ENCODE data around the gene HHATL. TPM values are rescaled to one million over a fixed set of nuclear protein-coding genes. Genes with fewer than 3 reads are reported as not detected.

Gene HHATL
- total and polyA plus RNA-seq, 4 donors, result 1.4 to 1.5 TPM; not detected in 2

DNA sequence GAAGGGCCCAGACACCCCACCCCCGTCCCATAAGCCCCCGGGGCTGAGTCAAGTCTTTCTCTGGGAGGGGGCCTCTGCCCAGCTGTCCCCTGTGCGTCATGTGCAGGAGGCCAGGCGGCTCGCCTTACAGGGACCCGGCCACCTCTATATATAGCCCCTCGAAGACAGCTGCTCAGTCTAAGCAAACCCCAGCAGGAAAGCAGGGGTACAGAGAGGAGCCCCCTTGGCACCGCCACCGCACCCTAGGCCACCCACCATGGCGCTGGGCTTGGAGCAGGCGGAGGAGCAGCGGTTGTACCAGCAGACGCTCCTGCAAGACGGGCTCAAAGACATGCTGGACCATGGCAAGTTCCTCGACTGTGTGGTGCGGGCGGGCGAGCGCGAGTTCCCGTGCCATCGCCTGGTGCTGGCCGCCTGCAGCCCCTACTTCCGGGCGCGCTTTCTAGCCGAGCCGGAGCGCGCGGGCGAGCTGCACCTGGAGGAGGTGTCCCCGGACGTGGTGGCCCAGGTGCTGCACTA is 17.2 kb downstream of the HHATL start, which contains the start of gene KLHL40:
Gene KLHL40, plus strand, starts transcription at position 175 of the 519 bp plus-strand sequence. Its CDS starts 82 bp downstream, at position 257.
- Histone ChIP-seq H3K27ac (ENCODE audit: low read depth in 1 of 2, low read length in 2 of 2) (peak within 1 kb of the TSS in 1 of 2 donors; percentile 44), H3K27me3 (ENCODE audit: control insufficient read depth in 1 of 2, insufficient read depth in 2 of 2, low read length in 1 of 2) (no peaks in the 10 kb centered on the region), H3K4me1 (ENCODE audit: control insufficient read depth in 1 of 2, insufficient read depth in 2 of 2, low read length in 2 of 2) (peaks cover 0 to 3% of the 10 kb centered on the region in 2 donors), H3K9me3 (ENCODE audit: control insufficient read depth, low read length) (no peaks in the 10 kb centered on the region), H3K4me3 (ENCODE audit: low read length in 2 of 2) (no peak within 1 kb of the TSS), H3K36me3 (ENCODE audit: control insufficient read depth in 1 of 2, insufficient read depth in 2 of 2, low read length in 1 of 2) (no peaks in the 10 kb centered on the region)
- DNase-seq, result peak; percentile 38 to 68
- intact Hi-C loops (cut with DNase I), result loop anchor here in 1 of 2 donors (10.0 kb wide), 1 partner anchor 59 kb away; no protein-coding TSS in a partner anchor
- ATAC-seq (ENCODE audit: low FRiP score), result peak; percentile 16
- 66 to 68% methylated on average over 34 of the region's 34 CpGs for WGBS, 2 donors

DNA sequence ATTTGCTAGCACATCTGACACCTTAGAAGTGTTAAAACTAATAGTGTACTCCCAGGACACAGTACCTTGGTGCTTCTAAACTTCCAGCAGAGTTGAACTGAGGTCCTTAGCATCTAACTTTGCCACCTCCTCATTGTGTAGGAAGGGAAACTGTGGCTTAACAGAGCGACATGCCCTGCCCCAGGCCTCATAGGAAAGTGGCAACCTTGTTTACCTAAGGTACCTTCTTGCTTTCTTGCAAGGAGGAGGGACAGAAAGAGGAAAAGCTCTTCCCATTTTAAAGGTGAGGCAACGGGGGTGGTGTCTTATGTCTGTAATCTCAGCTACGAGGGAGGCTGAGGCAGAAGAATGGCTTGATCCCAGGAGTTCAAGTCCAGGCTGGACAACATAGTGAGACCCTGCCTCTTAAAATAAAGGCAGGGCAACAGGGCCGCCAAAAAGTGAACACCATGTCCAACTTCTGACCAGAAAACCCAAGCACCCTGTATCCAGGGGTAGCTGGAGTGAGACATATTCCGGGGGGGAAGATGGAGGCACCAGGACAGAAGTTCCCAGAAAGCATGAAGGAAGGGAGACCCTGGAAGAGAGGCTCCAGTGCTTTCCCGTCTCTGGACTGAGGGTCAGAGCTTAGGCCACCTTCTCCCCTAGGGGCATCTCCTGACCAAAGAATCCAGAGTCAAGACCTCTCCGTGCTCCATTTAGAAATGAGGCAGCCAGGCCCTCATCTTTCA is 17.8 kb downstream of the HHATL start:
- intact Hi-C loops (cut with DNase I), result loop anchor here in 1 of 2 donors (10.0 kb wide), 1 partner anchor 60 kb away; no protein-coding TSS in a partner anchor
- WGBS, 2 donors, result 95% methylated on average over 7 of the region's 7 CpGs

DNA sequence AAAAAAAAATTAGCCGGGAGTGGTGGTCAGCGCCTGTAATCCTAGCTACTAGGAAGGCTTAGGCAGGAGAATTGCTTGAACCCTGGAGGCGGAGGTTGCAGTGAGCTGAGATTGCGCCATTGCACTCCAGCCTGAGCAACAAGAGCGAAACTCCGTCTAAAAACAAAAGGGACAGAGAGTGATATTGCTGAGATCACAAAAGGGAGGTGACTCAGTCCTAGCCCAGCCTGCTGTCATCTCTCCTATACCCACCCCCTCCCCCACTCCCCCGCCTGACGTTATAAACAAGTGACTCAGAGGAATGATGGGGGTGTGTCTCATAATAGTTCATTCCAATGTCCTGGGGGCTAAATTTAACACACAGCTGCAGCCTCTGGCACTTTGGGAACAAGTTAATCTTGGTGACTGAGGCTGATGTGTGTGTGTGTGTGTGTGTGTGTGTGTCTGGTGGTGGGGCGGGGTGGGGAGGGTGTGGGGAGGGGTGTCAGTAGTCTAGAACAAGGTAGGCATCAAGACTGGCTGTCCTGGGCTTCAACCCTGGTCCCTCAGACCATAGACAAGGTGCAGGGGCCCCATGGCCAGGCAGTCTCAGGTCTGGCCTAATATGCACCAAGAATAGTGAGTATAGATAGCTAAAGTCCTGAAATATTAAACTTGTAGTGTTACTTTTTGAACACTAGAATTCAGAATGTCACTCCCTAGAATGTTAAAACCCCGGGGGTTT is 18.6 kb downstream of the HHATL start:
- intact Hi-C loops (cut with DNase I), result loop anchor here in 1 of 2 donors (10.0 kb wide), 1 partner anchor 61 kb away; no protein-coding TSS in a partner anchor
- Histone ChIP-seq H3K27ac (ENCODE audit: low read depth in 1 of 2, low read length in 2 of 2) (no peak overlapping the region), H3K27me3 (ENCODE audit: control insufficient read depth in 1 of 2, insufficient read depth in 2 of 2, low read length in 1 of 2) (no peaks in the 10 kb centered on the region), H3K9me3 (ENCODE audit: control insufficient read depth, low read length) (no peaks in the 10 kb centered on the region), H3K4me3 (ENCODE audit: low read length in 2 of 2) (no peak overlapping the region), H3K4me1 (ENCODE audit: control insufficient read depth in 1 of 2, insufficient read depth in 2 of 2, low read length in 2 of 2) (peaks cover 0 to 3% of the 10 kb centered on the region in 2 donors), H3K36me3 (ENCODE audit: control insufficient read depth in 1 of 2, insufficient read depth in 2 of 2, low read length in 1 of 2) (no peaks in the 10 kb centered on the region)
- WGBS, 2 donors, result 14 to 19% methylated on average over 10 of the region's 10 CpGs
- DNase-seq (peak; percentile 85 to 88), ATAC-seq (ENCODE audit: low FRiP score) (peak; percentile 88)

More for the DNA sequence above, 17.8 kb downstream of the HHATL start:
- peaks cover 0 to 3% of the 10 kb centered on the region in 2 donors for H3K4me1 ChIP-seq (ENCODE audit: control insufficient read depth in 1 of 2, insufficient read depth in 2 of 2, low read length in 2 of 2)
- peak overlapping the region in 1 of 2 donors; percentile 44 for H3K27ac ChIP-seq (ENCODE audit: low read depth in 1 of 2, low read length in 2 of 2)
- H3K4me3 ChIP-seq (ENCODE audit: low read length in 2 of 2), result no peak overlapping the region
- peak in 1 of 2 donors; percentile 32 for DNase-seq
- no peaks in the 10 kb centered on the region for H3K36me3 ChIP-seq (ENCODE audit: control insufficient read depth in 1 of 2, insufficient read depth in 2 of 2, low read length in 1 of 2)
- no peak for ATAC-seq (ENCODE audit: low FRiP score)
- no peaks in the 10 kb centered on the region for H3K27me3 ChIP-seq (ENCODE audit: control insufficient read depth in 1 of 2, insufficient read depth in 2 of 2, low read length in 1 of 2)
- no peaks in the 10 kb centered on the region for H3K9me3 ChIP-seq (ENCODE audit: control insufficient read depth, low read length)

DNA sequence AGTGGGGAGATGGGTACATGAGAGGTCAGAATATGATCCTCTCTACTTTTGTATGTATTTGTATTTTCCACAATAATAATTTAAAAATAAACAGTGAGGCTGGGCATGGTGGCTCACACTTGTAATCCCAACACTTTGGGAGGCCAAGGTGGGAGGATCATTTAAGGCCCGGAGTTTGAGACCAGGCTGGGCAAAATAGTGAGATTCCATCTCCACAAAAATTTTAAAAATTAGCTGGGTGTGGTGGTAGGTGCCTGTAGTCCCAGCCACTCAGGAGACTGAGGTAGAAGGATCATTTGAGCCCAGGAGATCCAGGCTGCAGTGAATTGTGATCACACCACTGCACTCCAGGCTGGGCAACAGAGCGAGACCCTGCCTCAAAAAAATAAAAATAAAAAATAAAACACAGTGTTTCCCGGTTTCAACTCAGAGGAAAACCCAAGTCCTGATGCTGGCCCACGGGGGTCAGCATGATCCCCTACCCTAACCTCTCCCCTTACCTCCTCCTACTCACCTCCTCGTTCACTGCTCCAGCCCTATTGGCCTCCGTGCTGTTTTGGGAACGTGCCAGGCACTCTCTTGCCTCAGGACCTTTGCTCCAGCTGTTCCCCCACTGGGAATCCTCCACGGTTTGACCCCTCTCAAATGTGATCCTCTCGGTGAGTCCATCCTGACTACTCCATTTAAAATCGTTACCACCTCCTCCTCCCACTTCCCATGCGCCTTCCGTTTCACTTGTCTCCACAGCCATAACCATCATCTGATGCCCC is 20.1 kb downstream of the HHATL start:
- DNase-seq, result peak; percentile 37 to 49
- WGBS, 2 donors, result 82% methylated on average over 12 of the region's 12 CpGs
- no peak for ATAC-seq (ENCODE audit: low FRiP score)
- Histone ChIP-seq H3K4me3 (ENCODE audit: low read length in 2 of 2) (no peak overlapping the region), H3K27ac (ENCODE audit: low read depth in 1 of 2, low read length in 2 of 2) (no peak overlapping the region), H3K4me1 (ENCODE audit: control insufficient read depth in 1 of 2, insufficient read depth in 2 of 2, low read length in 2 of 2) (peaks cover 0 to 3% of the 10 kb centered on the region in 2 donors), H3K9me3 (ENCODE audit: control insufficient read depth, low read length) (peaks cover 4% of the 10 kb centered on the region), H3K36me3 (ENCODE audit: control insufficient read depth in 1 of 2, insufficient read depth in 2 of 2, low read length in 1 of 2) (no peaks in the 10 kb centered on the region), H3K27me3 (ENCODE audit: control insufficient read depth in 1 of 2, insufficient read depth in 2 of 2, low read length in 1 of 2) (no peaks in the 10 kb centered on the region)
- intact Hi-C loops (cut with DNase I), result loop anchor here in 1 of 2 donors (10.0 kb wide), 1 partner anchor 62 kb away; no protein-coding TSS in a partner anchor

DNA sequence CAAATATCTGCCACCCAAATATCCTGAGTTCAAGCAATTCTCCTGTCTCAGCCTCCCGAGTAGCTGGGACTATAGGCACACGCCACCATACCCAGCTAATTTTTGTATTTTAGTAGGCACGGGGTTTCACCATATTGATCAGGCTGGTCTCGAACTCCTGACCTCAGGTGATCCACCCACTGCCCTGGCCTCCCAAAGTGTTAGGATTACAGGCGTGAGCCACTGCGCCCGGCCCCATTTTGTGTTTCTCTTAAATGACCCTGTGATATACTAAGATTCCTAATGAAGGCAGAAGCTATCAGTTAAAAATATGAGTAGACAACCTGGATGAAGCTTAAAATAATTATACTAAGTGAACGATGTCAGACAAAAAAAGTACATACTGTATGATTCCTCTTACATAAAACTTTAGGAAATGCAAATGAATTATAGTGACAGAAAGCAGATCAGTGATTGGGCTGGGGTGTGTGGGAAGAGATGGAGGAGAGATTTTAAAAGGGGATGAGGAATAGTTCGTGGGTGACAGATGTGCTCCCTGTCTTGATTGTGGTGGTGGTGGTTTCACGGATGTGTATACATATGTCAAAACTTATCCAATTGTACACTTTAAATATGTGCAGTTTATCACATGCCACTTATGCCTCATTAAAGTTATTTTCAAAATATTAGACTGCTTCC is 21.1 kb downstream of the HHATL start:
- H3K4me3 ChIP-seq (ENCODE audit: low read length in 2 of 2), result no peak overlapping the region
- no peak overlapping the region for H3K27ac ChIP-seq (ENCODE audit: low read depth in 1 of 2, low read length in 2 of 2)
- ATAC-seq (ENCODE audit: low FRiP score), result no peak
- peaks cover 4% of the 10 kb centered on the region for H3K9me3 ChIP-seq (ENCODE audit: control insufficient read depth, low read length)
- DNase-seq, result peak; percentile 9 to 52
- WGBS, 2 donors, result 84 to 91% methylated on average over 10 of the region's 10 CpGs
- intact Hi-C loops (cut with DNase I), result loop anchor here in 1 of 2 donors (10.0 kb wide), 1 partner anchor 63 kb away; no protein-coding TSS in a partner anchor
- no peaks in the 10 kb centered on the region for H3K27me3 ChIP-seq (ENCODE audit: control insufficient read depth in 1 of 2, insufficient read depth in 2 of 2, low read length in 1 of 2)
- no peaks in the 10 kb centered on the region for H3K36me3 ChIP-seq (ENCODE audit: control insufficient read depth in 1 of 2, insufficient read depth in 2 of 2, low read length in 1 of 2)
- H3K4me1 ChIP-seq (ENCODE audit: control insufficient read depth in 1 of 2, insufficient read depth in 2 of 2, low read length in 2 of 2), result peaks cover 0 to 3% of the 10 kb centered on the region in 2 donors

DNA sequence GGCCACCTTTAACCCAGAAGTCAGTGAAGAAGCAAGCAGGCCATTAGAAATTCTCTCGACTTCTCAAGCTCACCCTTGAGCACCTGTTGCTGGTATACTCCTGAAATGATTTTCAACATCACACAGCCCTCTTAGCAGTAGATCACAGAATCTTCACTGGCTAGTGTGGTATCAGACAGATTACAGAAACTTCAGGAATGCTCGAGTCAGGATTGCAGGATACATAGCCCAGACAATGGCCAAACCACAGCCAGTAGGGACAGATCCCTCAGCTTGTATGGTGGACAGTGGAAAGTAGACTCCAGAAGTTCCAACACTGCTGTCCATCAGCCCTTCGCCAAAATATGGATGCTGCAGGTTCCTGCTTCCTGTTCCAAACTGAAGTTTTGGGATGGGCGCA is 21.8 kb downstream of the HHATL start:
- DNase-seq, result peak in 1 of 2 donors; percentile 4
- peaks cover 4% of the 10 kb centered on the region for H3K9me3 ChIP-seq (ENCODE audit: control insufficient read depth, low read length)
- intact Hi-C loops (cut with DNase I), result loop anchor here in 1 of 2 donors (10.0 kb wide), 1 partner anchor 64 kb away; no protein-coding TSS in a partner anchor
- H3K4me1 ChIP-seq (ENCODE audit: control insufficient read depth in 1 of 2, insufficient read depth in 2 of 2, low read length in 2 of 2), result peaks cover 0 to 3% of the 10 kb centered on the region in 2 donors
- no peak overlapping the region for H3K27ac ChIP-seq (ENCODE audit: low read depth in 1 of 2, low read length in 2 of 2)
- no peaks in the 10 kb centered on the region for H3K27me3 ChIP-seq (ENCODE audit: control insufficient read depth in 1 of 2, insufficient read depth in 2 of 2, low read length in 1 of 2)
- WGBS, 2 donors, result 88 to 89% methylated on average over 4 of the region's 4 CpGs
- H3K36me3 ChIP-seq (ENCODE audit: control insufficient read depth in 1 of 2, insufficient read depth in 2 of 2, low read length in 1 of 2), result no peaks in the 10 kb centered on the region
- no peak for ATAC-seq (ENCODE audit: low FRiP score)
- no peak overlapping the region for H3K4me3 ChIP-seq (ENCODE audit: low read length in 2 of 2)

DNA sequence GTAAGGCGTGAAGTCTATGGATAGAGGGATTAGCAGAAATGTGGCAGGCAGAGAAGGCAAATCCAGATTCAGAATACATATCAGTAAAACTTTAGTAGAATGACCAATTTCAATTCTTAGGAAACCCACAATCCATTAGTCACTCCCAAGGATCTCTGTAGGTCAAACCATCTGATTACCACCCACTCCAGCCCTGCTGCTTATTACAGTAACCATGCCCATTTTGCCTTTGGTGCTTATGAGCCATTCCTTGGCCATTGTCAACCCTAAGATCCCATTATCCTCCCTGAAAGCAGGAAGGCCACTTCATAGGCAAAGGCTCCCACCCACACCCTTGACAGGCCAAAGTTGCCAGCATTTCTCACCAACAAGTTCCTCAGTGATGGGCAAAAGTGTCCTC is 22.3 kb downstream of the HHATL start:
- Histone ChIP-seq H3K4me1 (ENCODE audit: control insufficient read depth in 1 of 2, insufficient read depth in 2 of 2, low read length in 2 of 2) (peaks cover 0 to 3% of the 10 kb centered on the region in 2 donors), H3K4me3 (ENCODE audit: low read length in 2 of 2) (no peak overlapping the region), H3K27ac (ENCODE audit: low read depth in 1 of 2, low read length in 2 of 2) (no peak overlapping the region), H3K9me3 (ENCODE audit: control insufficient read depth, low read length) (peaks cover 4% of the 10 kb centered on the region), H3K36me3 (ENCODE audit: control insufficient read depth in 1 of 2, insufficient read depth in 2 of 2, low read length in 1 of 2) (no peaks in the 10 kb centered on the region), H3K27me3 (ENCODE audit: control insufficient read depth in 1 of 2, insufficient read depth in 2 of 2, low read length in 1 of 2) (no peaks in the 10 kb centered on the region)
- WGBS, 2 donors, result 96 to 100% methylated on average over 1 of the region's 1 CpG
- DNase-seq (no peak), ATAC-seq (ENCODE audit: low FRiP score) (no peak)
- intact Hi-C loops (cut with DNase I), result loop anchor here in 1 of 2 donors (10.0 kb wide), 1 partner anchor 65 kb away; no protein-coding TSS in a partner anchor

Data from aorta (tissue), 5 donors.